Measurements from ENCODE around the gene PNPLA5.

The PNPLA5 gene

DNA sequence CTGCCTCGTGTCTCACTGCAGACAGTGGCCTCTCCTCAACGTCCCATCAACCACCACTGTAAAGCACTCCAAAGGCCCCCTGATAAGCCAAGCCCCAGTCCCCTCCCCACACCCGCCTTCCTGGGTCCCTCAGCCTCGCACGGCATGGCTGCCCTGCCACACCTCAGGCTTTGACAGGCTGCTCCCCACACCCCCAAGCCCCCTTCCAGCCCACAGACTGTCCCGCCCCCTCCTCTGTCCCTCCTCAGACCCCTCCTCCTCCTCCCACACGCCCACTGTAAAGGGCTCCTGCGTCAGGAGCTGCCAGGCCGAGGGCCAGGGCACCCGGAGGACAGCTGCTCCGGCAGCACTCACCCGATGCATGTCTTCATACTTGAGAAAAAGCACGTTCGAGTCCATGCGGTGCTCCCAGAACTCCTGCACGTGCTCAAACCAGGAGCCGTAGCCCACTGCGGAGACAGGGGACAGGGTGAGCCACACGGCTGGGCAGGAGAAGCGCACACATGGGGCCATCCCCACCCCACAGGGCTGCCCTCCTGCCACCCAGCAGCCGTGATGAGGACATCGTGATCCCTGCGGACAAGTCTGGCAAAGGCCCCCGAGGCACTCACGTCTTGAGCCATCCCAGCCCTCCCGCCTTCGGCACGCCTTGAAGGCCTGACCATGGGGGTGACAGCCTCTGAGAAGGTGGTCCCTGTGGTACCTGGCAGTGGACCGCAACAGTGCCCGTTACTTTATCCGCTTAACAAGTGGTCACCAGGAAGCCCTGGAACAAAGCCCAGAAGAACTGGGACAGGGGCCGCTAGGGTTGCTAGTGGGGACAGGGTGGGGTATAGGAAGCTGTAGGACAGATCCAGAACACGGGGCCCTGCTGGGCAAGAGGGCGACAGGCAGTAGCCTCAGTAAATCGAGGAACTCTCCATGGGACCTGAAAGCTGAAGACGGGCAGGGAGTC lies 58.2 kb downstream of the PNPLA5 start:
- Mint-ChIP-seq H3K4me3 (no peak overlapping the region), H3K36me3 (ENCODE audit: low read depth) (no peaks in the 10 kb centered on the region), H3K27me3 (peaks cover 8% of the 10 kb centered on the region), H3K27ac (no peak overlapping the region), H3K4me1 (no peaks in the 10 kb centered on the region), H3K9me3 (no peaks in the 10 kb centered on the region)
- DNase-seq: no peak
- no peak for ATAC-seq

- H3K9me3 Mint-ChIP-seq: no peaks in the 10 kb centered on the region
- no peak for DNase-seq
- H3K36me3 Mint-ChIP-seq (ENCODE audit: low read depth): no peaks in the 10 kb centered on the region
- peaks cover 8% of the 10 kb centered on the region for H3K27me3 Mint-ChIP-seq
- no peak overlapping the region for H3K27ac Mint-ChIP-seq
- no peak overlapping the region for H3K4me3 Mint-ChIP-seq
- no peak for ATAC-seq
- H3K4me1 Mint-ChIP-seq: no peaks in the 10 kb centered on the region
Measured at GRCh38 chr22:43832393-43833265, 59.2 kb downstream of the PNPLA5 start.

DNA sequence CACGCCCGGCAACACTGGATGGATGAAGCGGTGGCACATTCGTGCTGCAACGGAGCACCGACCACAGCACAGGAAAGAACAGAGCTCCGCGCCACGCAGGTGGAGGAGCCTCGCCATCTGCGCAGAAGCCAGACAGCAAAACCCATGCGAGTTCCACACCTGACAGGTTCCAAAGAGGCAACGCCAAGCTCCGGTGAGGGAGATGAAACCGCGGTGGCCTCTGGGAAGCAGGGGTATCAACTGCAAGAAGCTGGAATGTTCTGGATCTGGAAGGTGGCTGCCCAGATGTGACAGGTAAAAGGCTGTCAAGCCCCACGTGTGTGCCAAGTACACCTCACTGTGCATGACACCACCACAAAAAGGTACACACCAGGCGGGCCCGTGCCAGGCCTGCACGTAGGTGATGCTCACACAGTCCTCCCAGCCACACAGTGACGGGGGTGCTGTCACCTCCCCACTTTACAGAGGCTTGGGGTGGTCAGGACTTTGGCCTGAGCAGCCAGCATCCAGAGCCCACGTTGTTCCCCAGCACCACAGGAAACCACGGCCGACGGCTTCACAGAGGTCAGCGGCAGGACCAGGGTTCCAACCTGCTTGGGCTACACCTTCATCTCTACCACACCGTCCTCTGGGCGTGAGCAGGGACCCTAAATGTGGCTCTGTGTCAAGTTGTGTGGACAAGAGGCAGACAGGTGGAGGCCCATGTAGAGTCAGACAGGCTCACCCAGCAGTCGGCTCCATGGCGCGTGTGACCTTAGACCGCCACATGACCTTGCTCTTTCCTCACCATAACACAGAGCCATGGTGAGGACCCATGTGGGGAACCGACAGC lies 60.0 kb downstream of the PNPLA5 start:
- Mint-ChIP-seq H3K27me3 (peaks cover 8% of the 10 kb centered on the region), H3K4me1 (no peaks in the 10 kb centered on the region), H3K27ac (no peak overlapping the region), H3K36me3 (ENCODE audit: low read depth) (no peaks in the 10 kb centered on the region), H3K9me3 (no peaks in the 10 kb centered on the region), H3K4me3 (no peak overlapping the region)
- DNase-seq: no peak
- ATAC-seq: no peak

GRCh38 chr22:43830931-43831560 lies 60.8 kb downstream of the PNPLA5 start:
- H3K4me1 Mint-ChIP-seq: no peaks in the 10 kb centered on the region
- H3K36me3 Mint-ChIP-seq (ENCODE audit: low read depth): no peaks in the 10 kb centered on the region
- no peak overlapping the region for H3K27ac Mint-ChIP-seq
- H3K4me3 Mint-ChIP-seq: no peak overlapping the region
- peaks cover 8% of the 10 kb centered on the region for H3K27me3 Mint-ChIP-seq
- ATAC-seq (no peak), DNase-seq (no peak)
- H3K9me3 Mint-ChIP-seq: no peaks in the 10 kb centered on the region

DNA sequence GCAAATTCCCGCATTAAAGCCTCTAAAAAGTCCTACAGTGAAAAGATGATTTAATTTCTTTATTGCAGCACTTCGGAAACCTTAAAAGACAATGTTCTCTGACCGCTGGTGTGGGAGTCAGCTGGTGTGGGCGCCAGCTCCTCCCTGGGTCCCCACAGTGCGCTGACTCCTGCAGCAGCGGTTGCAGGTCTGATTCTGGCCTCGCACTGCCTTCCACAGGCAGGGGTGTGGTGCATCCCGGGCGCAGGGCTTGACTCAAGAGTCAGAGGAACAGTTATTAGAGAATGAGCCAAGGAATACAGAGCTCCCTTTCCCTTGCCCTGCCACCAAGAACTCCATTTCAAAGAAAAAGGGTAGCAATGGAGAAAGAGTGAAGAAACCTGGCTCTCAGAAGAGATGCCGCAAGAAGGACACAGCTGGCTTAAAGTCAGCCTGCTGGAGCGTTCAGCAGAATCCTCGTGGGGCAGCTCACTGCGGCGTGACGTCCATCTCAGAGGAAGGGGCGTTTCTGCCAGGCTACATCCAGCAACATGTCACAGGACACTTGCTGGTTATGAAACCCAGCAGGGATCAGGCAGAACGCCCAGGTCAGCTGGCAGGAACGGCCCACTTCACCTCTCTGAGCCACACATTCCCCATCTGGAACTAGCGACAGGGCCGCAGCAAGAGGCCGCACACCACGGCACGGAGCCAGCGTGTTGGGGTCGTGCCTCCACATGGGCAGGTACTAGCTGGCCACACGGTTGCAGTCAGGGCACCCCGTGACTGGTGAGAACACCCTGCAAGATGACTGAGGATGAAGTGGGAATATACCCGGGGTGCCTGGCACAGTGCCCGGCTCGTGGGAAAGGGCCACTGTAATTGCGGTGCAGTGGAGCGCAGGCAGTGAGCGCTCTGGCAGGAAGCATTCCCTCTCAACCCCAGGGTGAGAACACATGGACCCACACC lies 61.6 kb downstream of the PNPLA5 start:
- ATAC-seq (no peak), DNase-seq (no peak)
- H3K27ac Mint-ChIP-seq: no peak overlapping the region
- H3K27me3 Mint-ChIP-seq: peaks cover 4% of the 10 kb centered on the region
- no peaks in the 10 kb centered on the region for H3K4me1 Mint-ChIP-seq
- H3K9me3 Mint-ChIP-seq: no peaks in the 10 kb centered on the region
- H3K4me3 Mint-ChIP-seq: no peak overlapping the region
- no peaks in the 10 kb centered on the region for H3K36me3 Mint-ChIP-seq (ENCODE audit: low read depth)
